ENCODE results near the gene SPNS3. TPM values are rescaled to one million over a fixed set of nuclear protein-coding genes. Genes with fewer than 3 reads are reported as not detected.

The SPNS3 gene
- total and polyA plus RNA-seq, 2 donors (not counting 3 experiments of a cell fraction or from before 2014, with no cell fraction given): 0.18 to 0.66 TPM

- Histone ChIP-seq H3K36me3 (ENCODE audit: control insufficient read depth in 2 of 2, extremely low read depth in 1 of 2, insufficient read depth in 2 of 2, low read length in 2 of 2) (peaks cover 0 to 4% of the 10 kb centered on the region in 2 experiments), H3K79me2 (ENCODE audit: control insufficient read depth, insufficient read depth, low read length) (no peaks in the 10 kb centered on the region), H2AFZ (ENCODE audit: low read depth, low read length) (no peak overlapping the region), H3K4me1 (ENCODE audit: control insufficient read depth, extremely low read depth, insufficient read depth, low read length) (peaks cover 34% of the 10 kb centered on the region), H3K9ac (replicated peaks; ENCODE audit: extremely low read depth, insufficient read depth, low read length) (peak overlapping the region; percentile 49), H3K4me2 (ENCODE audit: insufficient read depth, low read length) (peak overlapping the region; percentile 44), H3K9me3 (replicated peaks; ENCODE audit: control insufficient read depth, insufficient read depth, low read length) (no peaks in the 10 kb centered on the region), H3K9me1 (replicated peaks; ENCODE audit: control insufficient read depth, extremely low read depth, insufficient read depth, low read length) (no peaks in the 10 kb centered on the region), H4K20me1 (replicated peaks; ENCODE audit: control insufficient read depth, extremely low read depth, insufficient read depth, low read length) (no peaks in the 10 kb centered on the region), H3K4me3 (replicated peaks in 1 of 3; ENCODE audit: insufficient read depth in 1 of 3, low read depth in 1 of 3, low read length in 3 of 3) (peak overlapping the region in 2 of 3 experiments; percentile 50 to 84), H3K27me3 (ENCODE audit: control insufficient read depth in 2 of 2, insufficient read depth in 2 of 2, low read length in 2 of 2) (no peaks in the 10 kb centered on the region), H3K27ac (ENCODE audit: insufficient read depth, low read depth, low read length) (peak overlapping the region; percentile 12)
- POLR2A ChIA-PET: interaction anchor here (2.4 kb wide), 1 partner anchor 38 kb away, joined by 8 read pairs; no protein-coding TSS in a partner anchor
- dilution Hi-C loops (cut with MboI; ENCODE audit: extremely low pct_ligation_motif_present, low sequenced_read_pairs): no loop called here
- CTCF ChIA-PET: interaction anchor here (1.1 to 3.9 kb wide), 7 partner anchors 10 to 79 kb away, joined by 3 to 31 read pairs (median 7); no protein-coding TSS in a partner anchor
- DNase-seq (ENCODE audit: low read depth, low spot score): peak; percentile 47
- TSS peak; percentile 25 for BruUV-seq (replicated peaks)
- no peak for TF ChIP-seq MYC (IDR thresholded peaks at IDR 0.05; ENCODE audit: low read depth, low read length)
- TF ChIP-seq, protein P1, sequence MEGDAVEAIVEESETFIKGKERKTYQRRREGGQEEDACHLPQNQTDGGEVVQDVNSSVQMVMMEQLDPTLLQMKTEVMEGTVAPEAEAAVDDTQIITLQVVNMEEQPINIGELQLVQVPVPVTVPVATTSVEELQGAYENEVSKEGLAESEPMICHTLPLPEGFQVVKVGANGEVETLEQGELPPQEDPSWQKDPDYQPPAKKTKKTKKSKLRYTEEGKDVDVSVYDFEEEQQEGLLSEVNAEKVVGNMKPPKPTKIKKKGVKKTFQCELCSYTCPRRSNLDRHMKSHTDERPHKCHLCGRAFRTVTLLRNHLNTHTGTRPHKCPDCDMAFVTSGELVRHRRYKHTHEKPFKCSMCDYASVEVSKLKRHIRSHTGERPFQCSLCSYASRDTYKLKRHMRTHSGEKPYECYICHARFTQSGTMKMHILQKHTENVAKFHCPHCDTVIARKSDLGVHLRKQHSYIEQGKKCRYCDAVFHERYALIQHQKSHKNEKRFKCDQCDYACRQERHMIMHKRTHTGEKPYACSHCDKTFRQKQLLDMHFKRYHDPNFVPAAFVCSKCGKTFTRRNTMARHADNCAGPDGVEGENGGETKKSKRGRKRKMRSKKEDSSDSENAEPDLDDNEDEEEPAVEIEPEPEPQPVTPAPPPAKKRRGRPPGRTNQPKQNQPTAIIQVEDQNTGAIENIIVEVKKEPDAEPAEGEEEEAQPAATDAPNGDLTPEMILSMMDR (IDR thresholded peaks at IDR 0.05; ENCODE audit: extremely low read depth in 1 of 2, insufficient read depth in 1 of 2, low read depth in 1 of 2, low read length in 2 of 2): peak in 1 of 2 donors; percentile 26
- FAIRE-seq: peak; percentile 64
- intact Hi-C loops (cut with micrococcal nuclease): no loop called here
Measured at GRCh38 chr17:4500191-4500571, 66.4 kb downstream of the SPNS3 start.

- ChIA-PET CTCF (interaction anchor here (0.8 to 3.9 kb wide), 5 partner anchors 9 to 81 kb away, joined by 3 to 31 read pairs (median 5); no protein-coding TSS in a partner anchor), POLR2A (no interaction called here)
- DNase-seq (ENCODE audit: low read depth, low spot score) (peak; percentile 91), FAIRE-seq (peak; percentile 86)
- dilution Hi-C loops (cut with MboI; ENCODE audit: extremely low pct_ligation_motif_present, low sequenced_read_pairs): no loop called here
- Histone ChIP-seq H3K4me2 (ENCODE audit: insufficient read depth, low read length) (peak overlapping the region; percentile 44), H3K9me3 (replicated peaks; ENCODE audit: control insufficient read depth, insufficient read depth, low read length) (no peaks in the 10 kb centered on the region), H3K27ac (ENCODE audit: insufficient read depth, low read depth, low read length) (peak overlapping the region; percentile 49), H3K9ac (replicated peaks; ENCODE audit: extremely low read depth, insufficient read depth, low read length) (peak overlapping the region; percentile 49), H3K79me2 (ENCODE audit: control insufficient read depth, insufficient read depth, low read length) (peaks cover 2% of the 10 kb centered on the region), H4K20me1 (replicated peaks; ENCODE audit: control insufficient read depth, extremely low read depth, insufficient read depth, low read length) (no peaks in the 10 kb centered on the region), H3K4me3 (replicated peaks in 1 of 3; ENCODE audit: insufficient read depth in 1 of 3, low read depth in 1 of 3, low read length in 3 of 3) (peak overlapping the region in 1 of 3 experiments; percentile 84), H3K9me1 (replicated peaks; ENCODE audit: control insufficient read depth, extremely low read depth, insufficient read depth, low read length) (no peaks in the 10 kb centered on the region), H3K27me3 (ENCODE audit: control insufficient read depth in 2 of 2, insufficient read depth in 2 of 2, low read length in 2 of 2) (no peaks in the 10 kb centered on the region), H2AFZ (ENCODE audit: low read depth, low read length) (no peak overlapping the region), H3K4me1 (ENCODE audit: control insufficient read depth, extremely low read depth, insufficient read depth, low read length) (peaks cover 44% of the 10 kb centered on the region), H3K36me3 (ENCODE audit: control insufficient read depth in 2 of 2, extremely low read depth in 1 of 2, insufficient read depth in 2 of 2, low read length in 2 of 2) (peaks cover 0 to 3% of the 10 kb centered on the region in 2 experiments)
- BruUV-seq (replicated peaks): no TSS peak
- TF ChIP-seq, protein P1 (IDR thresholded peaks at IDR 0.05; ENCODE audit: extremely low read depth in 1 of 2, insufficient read depth in 1 of 2, low read depth in 1 of 2, low read length in 2 of 2): peak in 1 of 2 donors; percentile 36
- TF ChIP-seq FOS (IDR thresholded peaks at IDR 0.05; ENCODE audit: borderline replicate concordance, insufficient read depth, low read length): no peak
- intact Hi-C loops (cut with micrococcal nuclease): loop anchor here (1.0 kb wide), 2 partner anchors 30 to 81 kb away; no protein-coding TSS in a partner anchor
Measured at GRCh38 chr17:4501295-4501949, 67.7 kb downstream of the SPNS3 start.

Data from endothelial cell of umbilical vein (primary cell).